Calu3 (cell line): ENCODE results near the gene ZNF496. TPM values are rescaled to one million over a fixed set of nuclear protein-coding genes. Genes with fewer than 3 reads are reported as not detected.
"Not testable (repeated sequence)": the region's sequence is repeated elsewhere in the genome, so short reads cannot be mapped to it uniquely, and the experiment has no call there.

Experiments
- Bru-seq: library from RNA; stranded (reverse); fragments of 400-500 nt; gene quantifications from one replicate; lab custom pipeline; 2021; lab: Mats Ljungman, UMichigan
- BruChase-seq, 2 experiments: library from RNA; stranded (reverse); fragments of 400-500 nt; gene quantifications; one replicate each; lab custom pipeline; 2021; lab: Mats Ljungman, UMichigan
- BruUV-seq: library from RNA; stranded (reverse); fragments of 400-500 nt; replicated peaks from 2 replicates; lab custom pipeline; 2021; lab: Mats Ljungman, UMichigan
- CTCF ChIA-PET: fragments of 300-600 bp; sonication (Branson Sonifier 250); formaldehyde crosslinking; loops from one replicate; lab custom pipeline; 2022; ENCODE audit warnings: antibody characterized with exemption; lab: Charles Lee
- DNase-seq: peaks from one replicate; pipeline ENCODE4 v3.0.0; 2022
- H3K27ac Mint-ChIP-seq: one replicate; pipeline ENCODE4 v1.8.0; 2022; ENCODE audit warnings: mixed read lengths; ENCODE audit not compliant: unreplicated experiment
- H3K27me3 Mint-ChIP-seq: one replicate; pipeline ENCODE4 v1.8.0; 2022; ENCODE audit warnings: mixed read lengths; ENCODE audit not compliant: unreplicated experiment
- H3K36me3 Mint-ChIP-seq: one replicate; pipeline ENCODE4 v1.8.0; 2022; ENCODE audit warnings: mild to moderate bottlenecking, moderate library complexity, mixed read lengths; ENCODE audit not compliant: insufficient read depth, unreplicated experiment
- H3K4me1 Mint-ChIP-seq: one replicate; pipeline ENCODE4 v1.8.0; 2022; ENCODE audit warnings: mild to moderate bottlenecking, low read depth, mixed read lengths; ENCODE audit not compliant: unreplicated experiment
- H3K4me3 Mint-ChIP-seq: one replicate; pipeline ENCODE4 v1.8.0; 2022; ENCODE audit warnings: mild to moderate bottlenecking, low read depth, moderate library complexity, mixed read lengths; ENCODE audit not compliant: unreplicated experiment
- H3K9me3 Mint-ChIP-seq: one replicate; pipeline ENCODE4 v1.8.0; 2022; ENCODE audit warnings: low read depth, mixed read lengths; ENCODE audit not compliant: unreplicated experiment
- intact Hi-C: fragments of 100-400 bp; cut with micrococcal nuclease; formaldehyde crosslinking; loops from one replicate; pipeline ENCODE4 v1.10.0; 2022; ENCODE audit not compliant: unreplicated experiment
- long read RNA-seq: library from polyadenylated mRNA; stranded (forward); transcript quantifications from one replicate; pipeline ENCODE4 v2.0.0, GENCODE V29; 2022
- total RNA-seq: library from RNA; stranded (reverse); gene quantifications from 2 replicates; pipeline ENCODE4 v1.2.3, GENCODE V29; 2022
- TF ChIP-seq, protein P1 (sequence below): fragments of 200-600 bp; IDR thresholded peaks from one replicate; pipeline ENCODE4 v1.8.0; 2022; ENCODE audit warnings: antibody characterized with exemption; ENCODE audit not compliant: unreplicated experiment

The ZNF496 gene
- total RNA-seq: 33.4 and 36.9 TPM in 2 replicates
- Bru-seq, nascent RNA: percentile 82 among the genes with signal in this experiment
- percentile 84 among the genes with signal in this experiment for BruChase-seq, experiment 1, labeled RNA remaining after a 6-hour chase
- BruChase-seq, experiment 2, labeled RNA remaining after a 2-hour chase: percentile 84 among the genes with signal in this experiment
- long read RNA-seq, partial matches to known transcripts: 1 of 21 reads
- long read RNA-seq, other reads (novel, unspliced or antisense): 20 of 21 reads

DNA sequence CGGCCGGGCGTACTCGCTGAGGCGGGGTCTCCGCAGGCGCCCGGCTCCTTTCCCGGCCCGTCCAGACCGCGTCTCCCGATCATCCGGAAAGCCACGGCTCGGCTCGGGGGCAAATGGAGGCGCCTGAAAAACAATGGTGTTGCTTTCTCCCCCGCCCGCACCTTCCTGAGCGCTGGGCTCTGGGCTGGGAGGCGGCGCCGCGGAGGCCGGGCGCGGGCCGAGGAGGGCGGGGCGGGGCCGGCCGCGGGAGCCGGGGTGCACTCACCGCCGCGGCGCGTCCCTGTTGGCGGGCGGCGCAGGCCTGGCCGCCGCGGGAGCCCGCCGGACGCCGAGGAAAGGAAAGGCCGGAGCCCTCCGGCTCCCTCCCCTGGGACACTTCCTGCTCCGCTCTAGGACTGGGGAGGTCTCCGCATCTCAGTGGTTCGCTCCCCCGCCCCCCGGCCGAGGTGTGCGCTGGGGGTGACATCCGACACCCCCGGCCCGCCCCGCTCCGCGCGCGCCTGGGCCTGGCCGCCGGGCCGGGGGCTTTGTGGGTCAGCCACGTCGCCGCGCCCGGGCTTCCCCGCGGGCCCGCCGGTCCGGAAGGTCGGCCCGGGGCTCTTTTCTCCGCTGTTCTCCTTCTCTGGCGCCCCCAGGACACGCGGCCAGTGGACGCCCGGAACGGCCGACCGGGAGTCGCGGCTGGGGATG is at the start of gene ZNF496:
ZNF496 (minus strand) TSS at position 343 of the 690 bp plus-strand sequence. CDS start 2,289 bp downstream, outside the sequence.
- TF ChIP-seq, protein P1, sequence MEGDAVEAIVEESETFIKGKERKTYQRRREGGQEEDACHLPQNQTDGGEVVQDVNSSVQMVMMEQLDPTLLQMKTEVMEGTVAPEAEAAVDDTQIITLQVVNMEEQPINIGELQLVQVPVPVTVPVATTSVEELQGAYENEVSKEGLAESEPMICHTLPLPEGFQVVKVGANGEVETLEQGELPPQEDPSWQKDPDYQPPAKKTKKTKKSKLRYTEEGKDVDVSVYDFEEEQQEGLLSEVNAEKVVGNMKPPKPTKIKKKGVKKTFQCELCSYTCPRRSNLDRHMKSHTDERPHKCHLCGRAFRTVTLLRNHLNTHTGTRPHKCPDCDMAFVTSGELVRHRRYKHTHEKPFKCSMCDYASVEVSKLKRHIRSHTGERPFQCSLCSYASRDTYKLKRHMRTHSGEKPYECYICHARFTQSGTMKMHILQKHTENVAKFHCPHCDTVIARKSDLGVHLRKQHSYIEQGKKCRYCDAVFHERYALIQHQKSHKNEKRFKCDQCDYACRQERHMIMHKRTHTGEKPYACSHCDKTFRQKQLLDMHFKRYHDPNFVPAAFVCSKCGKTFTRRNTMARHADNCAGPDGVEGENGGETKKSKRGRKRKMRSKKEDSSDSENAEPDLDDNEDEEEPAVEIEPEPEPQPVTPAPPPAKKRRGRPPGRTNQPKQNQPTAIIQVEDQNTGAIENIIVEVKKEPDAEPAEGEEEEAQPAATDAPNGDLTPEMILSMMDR: no peak
- peak within 1 kb of the TSS; percentile 92 for H3K4me3 Mint-ChIP-seq
- CTCF ChIA-PET: interaction anchor here (0.8 to 0.9 kb wide), 2 partner anchors 18 to 26 kb away, joined by 3 read pairs; no protein-coding TSS in a partner anchor
- intact Hi-C loops: loop anchor here (5.0 kb wide), 1 partner anchor 119 kb away; no protein-coding TSS in a partner anchor
- peak within 1 kb of the TSS; percentile 89 for H3K27ac Mint-ChIP-seq
- peaks cover 34% of the 10 kb centered on the region for H3K36me3 Mint-ChIP-seq
- H3K9me3 Mint-ChIP-seq: no peaks in the 10 kb centered on the region
- BruUV-seq: no TSS peak
- H3K27me3 Mint-ChIP-seq: no peaks in the 10 kb centered on the region
- peak; percentile 92 for DNase-seq
- H3K4me1 Mint-ChIP-seq: peaks cover 31% of the 10 kb centered on the region

DNA sequence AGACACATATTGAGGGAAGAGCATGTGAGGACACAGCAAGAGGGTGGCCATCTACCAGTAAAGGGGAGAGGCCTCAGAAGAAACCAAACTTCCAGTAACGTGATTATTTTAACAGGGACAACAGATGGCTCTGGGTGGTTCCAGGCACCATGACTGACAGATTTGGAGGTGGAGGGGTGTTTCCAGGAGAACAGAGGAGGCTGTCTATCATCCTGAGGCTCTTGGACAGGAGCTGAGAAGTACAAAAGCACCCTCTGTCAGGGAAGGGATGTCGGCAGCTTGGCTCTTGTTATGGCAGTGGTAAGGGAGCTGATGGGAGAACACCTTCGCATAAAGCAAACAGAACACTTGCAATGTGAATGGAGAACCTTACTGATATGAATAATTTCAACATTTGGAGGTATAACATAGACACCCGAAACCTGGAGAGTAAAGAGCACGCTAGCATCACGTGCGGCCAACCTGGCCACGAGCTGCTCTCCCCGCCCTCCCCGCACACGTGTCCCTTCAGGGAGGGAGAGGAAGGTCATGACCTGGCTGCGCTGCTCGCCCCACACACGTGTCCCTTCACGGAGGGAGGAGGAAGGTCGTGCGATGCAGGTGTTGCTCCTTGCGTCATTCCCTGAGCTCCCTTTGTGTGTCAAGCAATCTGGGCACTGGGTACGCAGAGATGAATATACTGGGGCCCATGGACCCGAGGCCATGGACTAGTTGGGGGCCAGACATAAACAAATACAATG is 46.8 kb upstream of the ZNF496 start:
- DNase-seq: no peak
- CTCF ChIA-PET: no interaction called here
- peaks cover 13% of the 10 kb centered on the region for H3K9me3 Mint-ChIP-seq
- H3K27me3 Mint-ChIP-seq: no peaks in the 10 kb centered on the region
- no peak overlapping the region for H3K4me3 Mint-ChIP-seq
- H3K36me3 Mint-ChIP-seq: no peaks in the 10 kb centered on the region
- intact Hi-C loops: no loop called here
- BruUV-seq: no TSS peak
- H3K27ac Mint-ChIP-seq: no peak overlapping the region
- H3K4me1 Mint-ChIP-seq: no peaks in the 10 kb centered on the region
- TF ChIP-seq, protein P1: no peak

DNA sequence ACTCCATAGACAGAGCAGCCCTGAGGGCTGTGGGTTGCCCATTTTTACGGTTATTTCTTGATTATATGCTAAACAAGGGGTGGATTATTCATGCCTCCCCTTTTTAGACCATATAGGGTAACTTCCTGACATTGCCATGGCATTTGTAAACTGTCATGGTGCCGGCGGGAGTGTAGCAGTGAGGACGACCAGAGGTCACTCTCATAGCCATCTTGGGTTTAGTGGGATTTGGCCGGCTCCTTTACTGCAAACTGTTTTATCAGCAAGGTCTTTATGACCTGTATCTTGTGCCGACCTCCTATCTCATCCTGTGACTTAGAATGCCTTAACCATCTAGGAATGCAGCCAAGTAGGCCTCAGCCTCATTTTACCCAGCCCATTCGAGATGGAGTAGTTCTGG is 46.0 kb upstream of the ZNF496 start:
- not testable (repeated sequence) for H3K4me3 Mint-ChIP-seq

DNA sequence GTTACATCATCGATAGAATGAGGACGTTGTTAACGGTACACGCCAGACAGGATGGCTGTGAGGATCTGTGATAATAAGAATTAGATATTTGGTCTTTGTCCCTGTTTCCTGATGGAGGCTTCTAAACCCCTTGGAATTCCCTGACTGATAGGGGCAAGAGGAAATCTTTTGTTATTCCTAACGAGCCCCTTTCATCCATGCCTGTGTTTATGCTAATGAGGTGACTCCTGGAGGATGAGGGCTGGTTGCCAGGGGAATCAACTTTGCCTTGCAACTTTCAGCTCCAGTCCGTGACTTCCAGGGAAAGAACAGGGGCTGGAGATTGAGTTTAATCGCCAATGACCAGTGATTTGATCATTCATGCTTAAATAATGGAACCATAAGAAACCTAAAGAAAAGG is 45.0 kb upstream of the ZNF496 start:
- peaks cover 13% of the 10 kb centered on the region for H3K9me3 Mint-ChIP-seq
- no peak overlapping the region for H3K27ac Mint-ChIP-seq
- H3K4me3 Mint-ChIP-seq: no peak overlapping the region
- no peaks in the 10 kb centered on the region for H3K36me3 Mint-ChIP-seq
- DNase-seq: no peak
- H3K4me1 Mint-ChIP-seq: no peaks in the 10 kb centered on the region
- intact Hi-C loops: no loop called here
- no TSS peak for BruUV-seq
- no peaks in the 10 kb centered on the region for H3K27me3 Mint-ChIP-seq
- TF ChIP-seq, protein P1: no peak
- CTCF ChIA-PET: no interaction called here

More for the DNA sequence above, 46.0 kb upstream of the ZNF496 start:
- H3K27me3 Mint-ChIP-seq, H3K27ac Mint-ChIP-seq, CTCF ChIA-PET, H3K36me3 Mint-ChIP-seq, intact Hi-C loops, DNase-seq, H3K4me1 Mint-ChIP-seq, BruUV-seq: not testable (repeated sequence)
- peaks cover 13% of the 10 kb centered on the region for H3K9me3 Mint-ChIP-seq
